Activated naive CD4-positive, alpha-beta T cell treated with anti-CD3 and anti-CD28 coated beads, Interleukin-2, amount 10 ng/mL, durations not matched to agents 7 days and 5 days (primary cell): ENCODE measurements around the gene SAT1.

Source experiments
- CTCF ChIA-PET: fragments of 350-600 bp; sonication (Branson Sonifier 250); formaldehyde crosslinking; loops from one replicate; lab custom pipeline; 2021; ENCODE audit warnings: antibody characterized with exemption; lab: Charles Lee
- DNase-seq: peaks from one replicate; pipeline ENCODE4 v3.0.0-alpha.2; 2020
- H3K27ac Mint-ChIP-seq: one replicate; pipeline ENCODE4 v1.8.0; 2021; ENCODE audit warnings: mild to moderate bottlenecking, moderate library complexity, mixed read lengths
- H3K27me3 Mint-ChIP-seq: one replicate; pipeline ENCODE4 v1.8.0; 2021; ENCODE audit warnings: mild to moderate bottlenecking, mixed read lengths
- H3K36me3 Mint-ChIP-seq: one replicate; pipeline ENCODE4 v1.8.0; 2021; ENCODE audit warnings: mixed read lengths
- H3K4me1 Mint-ChIP-seq: one replicate; pipeline ENCODE4 v1.8.0; 2021; ENCODE audit warnings: mixed read lengths
- H3K4me3 Mint-ChIP-seq: one replicate; pipeline ENCODE4 v1.8.0; 2021; ENCODE audit warnings: mild to moderate bottlenecking, moderate library complexity, mixed read lengths
- H3K9me3 Mint-ChIP-seq: one replicate; pipeline ENCODE4 v1.8.0; 2021; ENCODE audit warnings: mixed read lengths

The SAT1 gene

DNA sequence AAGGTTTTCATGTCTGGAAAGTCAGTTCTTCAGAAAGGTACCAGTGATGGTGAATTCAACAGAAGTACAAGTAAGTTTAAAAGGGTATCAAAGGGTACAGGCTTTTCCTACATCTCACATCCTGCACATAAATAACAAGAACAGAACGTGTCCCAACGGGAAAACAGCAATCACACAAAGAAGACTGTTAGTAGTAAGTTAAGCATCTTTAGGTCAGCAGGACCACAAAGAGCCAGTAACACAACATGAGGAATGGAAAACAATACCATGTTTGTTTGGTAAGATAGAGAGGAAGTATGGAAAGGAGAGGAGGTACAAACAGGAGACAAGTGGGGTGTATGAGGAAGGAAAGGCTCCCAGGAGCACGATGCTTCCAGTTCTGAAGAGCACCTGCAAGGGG, 43.2 kb downstream of the SAT1 start:
- Mint-ChIP-seq H3K27ac (no peak overlapping the region), H3K4me1 (no peaks in the 10 kb centered on the region), H3K36me3 (no peaks in the 10 kb centered on the region), H3K27me3 (no peaks in the 10 kb centered on the region), H3K9me3 (no peaks in the 10 kb centered on the region), H3K4me3 (no peak overlapping the region)
- DNase-seq: no peak
- CTCF ChIA-PET: no interaction called here

DNA sequence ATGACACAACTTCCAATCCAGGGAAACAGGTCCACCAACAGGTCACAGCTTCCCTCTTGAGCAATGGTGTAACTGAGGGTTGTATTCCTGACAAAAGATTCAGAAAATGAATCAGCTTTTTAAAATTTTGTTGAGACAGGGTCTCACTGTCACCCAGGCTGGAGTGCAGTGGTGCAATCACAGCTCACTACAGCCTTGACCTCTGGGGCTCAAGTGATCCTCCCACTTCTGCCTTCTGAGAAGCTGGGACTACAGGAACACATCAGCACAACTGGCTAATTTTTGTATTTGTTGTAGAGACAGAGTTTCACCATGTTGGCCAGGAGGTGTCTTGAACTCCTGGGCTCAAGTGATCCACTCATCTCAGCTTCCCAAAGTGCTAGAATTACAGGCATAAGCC, 43.7 kb downstream of the SAT1 start:
- Mint-ChIP-seq H3K27me3 (no peaks in the 10 kb centered on the region), H3K9me3 (no peaks in the 10 kb centered on the region), H3K4me3 (no peak overlapping the region)

DNA sequence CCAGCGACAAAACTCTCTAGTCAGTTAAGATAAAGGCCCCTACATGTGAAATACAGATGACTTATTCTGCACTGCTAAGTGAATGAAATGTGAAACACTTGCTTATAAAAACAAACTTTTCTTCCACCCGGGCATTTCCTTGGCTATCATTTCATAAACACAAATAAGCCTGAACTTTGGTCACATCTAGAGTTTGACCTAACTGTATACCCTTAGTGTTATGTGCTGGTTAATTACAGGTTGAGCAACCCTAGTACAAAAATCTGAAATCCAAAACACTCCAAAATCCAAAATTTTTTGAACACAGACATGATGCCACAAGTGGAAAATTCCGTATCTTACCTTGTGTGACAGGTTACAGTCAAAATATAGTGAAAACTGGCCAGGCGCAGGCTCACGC, 45.9 kb downstream of the SAT1 start:
- Mint-ChIP-seq H3K36me3 (no peaks in the 10 kb centered on the region), H3K27ac (no peak overlapping the region), H3K4me1 (no peaks in the 10 kb centered on the region), H3K9me3 (no peaks in the 10 kb centered on the region), H3K4me3 (no peak overlapping the region), H3K27me3 (no peaks in the 10 kb centered on the region)
- CTCF ChIA-PET: no interaction called here
- DNase-seq: no peak

More for the DNA sequence above, 43.7 kb downstream of the SAT1 start:
- H3K4me1 Mint-ChIP-seq: no peaks in the 10 kb centered on the region
- H3K36me3 Mint-ChIP-seq: no peaks in the 10 kb centered on the region
- CTCF ChIA-PET: interaction anchor here (0.6 kb wide), 1 partner anchor 75 kb away, joined by 3 read pairs; no protein-coding TSS in a partner anchor
- H3K27ac Mint-ChIP-seq: no peak overlapping the region
- DNase-seq: no peak

DNA sequence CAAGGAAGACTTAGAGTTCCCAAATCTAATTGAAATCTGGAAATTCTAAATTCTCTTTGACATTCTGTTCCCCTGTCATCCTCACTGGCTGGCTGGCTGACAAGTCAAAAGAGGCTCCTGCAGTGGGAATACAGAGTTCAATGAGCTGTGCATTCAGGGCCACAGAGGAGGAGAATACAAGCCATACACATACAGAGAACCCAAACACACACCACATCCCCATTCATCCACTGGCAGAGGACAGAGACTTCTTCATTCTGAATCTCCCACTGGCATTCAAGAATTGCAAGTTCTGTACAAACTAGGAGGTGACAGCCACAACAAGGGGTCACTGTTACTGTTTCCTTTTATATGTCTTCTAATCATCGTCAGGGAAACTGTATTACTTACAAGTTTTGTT, 49.7 kb downstream of the SAT1 start:
- Mint-ChIP-seq H3K27me3 (no peaks in the 10 kb centered on the region), H3K27ac (no peak overlapping the region), H3K4me1 (no peaks in the 10 kb centered on the region), H3K36me3 (no peaks in the 10 kb centered on the region), H3K9me3 (no peaks in the 10 kb centered on the region), H3K4me3 (no peak overlapping the region)
- DNase-seq: no peak
- CTCF ChIA-PET: no interaction called here
